Measurements from ENCODE around the gene CAMK4.

Gene CAMK4

GRCh38 chr5:111514087-111514486, 289.9 kb downstream of the CAMK4 start (continued):
- peak; percentile 60 for TF ChIP-seq PRDM6 (tag by site-specific recombination; IDR thresholded peaks at IDR 0.05)
- TF ChIP-seq ZNF223 (tag by site-specific recombination; IDR thresholded peaks at IDR 0.05): no peak
- no peak for TF ChIP-seq ZNF777 (tag by site-specific recombination; IDR thresholded peaks at IDR 0.05; ENCODE audit: borderline replicate concordance)
- TF ChIP-seq ZNF398 (tag by site-specific recombination; IDR thresholded peaks at IDR 0.05): no peak

GRCh38 chr5:111517853-111518501, 293.8 kb downstream of the CAMK4 start:
- Histone ChIP-seq H3K36me3 (ENCODE audit: control insufficient read depth in 2 of 2, insufficient read depth in 1 of 2, low read length in 2 of 2) (no peaks in the 10 kb centered on the region), H3K4me1 (ENCODE audit: control insufficient read depth, insufficient read depth, low read length) (peaks cover 13% of the 10 kb centered on the region), H3K4me3 (ENCODE audit: low read depth, low read length) (no peak overlapping the region), H3K9me3 (ENCODE audit: control insufficient read depth, insufficient read depth, low read depth, low read length) (no peaks in the 10 kb centered on the region), H3K27ac (ENCODE audit: extremely low read depth, low read depth, low read length) (no peak overlapping the region)
- POLR2A ChIA-PET: no interaction called here
- CTCF ChIA-PET: interaction anchor here (0.8 kb wide), 1 partner anchor 1862 kb away, joined by 3 read pairs; no protein-coding TSS in a partner anchor
- TF ChIP-seq ZNF391 (tag by site-specific recombination; IDR thresholded peaks at IDR 0.05; ENCODE audit: borderline replicate concordance, low read depth) (no peak), ZNF132 (tag by site-specific recombination; IDR thresholded peaks at IDR 0.05; ENCODE audit: borderline replicate concordance) (no peak), ZNF138 (tag by site-specific recombination; IDR thresholded peaks at IDR 0.05; ENCODE audit: borderline replicate concordance) (no peak), GFI1B (tag by site-specific recombination; IDR thresholded peaks at IDR 0.05) (no peak), ZNF10 (tag by site-specific recombination; IDR thresholded peaks at IDR 0.05) (no peak), ZNF274 (IDR thresholded peaks at IDR 0.05; ENCODE audit: low read length) (no peak), ZNF274 (tag by site-specific recombination; IDR thresholded peaks at IDR 0.05; ENCODE audit: borderline replicate concordance) (no peak), ZNF184 (tag by site-specific recombination; IDR thresholded peaks at IDR 0.05) (no peak), ZNF488 (tag by site-specific recombination; IDR thresholded peaks at IDR 0.05) (no peak), ZBTB21 (tag by site-specific recombination; IDR thresholded peaks at IDR 0.05) (no peak), HOXD13 (CRISPR knock-in tag; IDR thresholded peaks at IDR 0.05; ENCODE audit: borderline replicate concordance) (no peak), REST (tag by site-specific recombination; IDR thresholded peaks at IDR 0.05) (no peak), CTCF (tag by site-specific recombination; IDR thresholded peaks at IDR 0.05) (no peak), SP2 (tag by site-specific recombination; IDR thresholded peaks at IDR 0.05) (no peak), ZNF354C (tag by site-specific recombination; IDR thresholded peaks at IDR 0.05; ENCODE audit: borderline replicate concordance, low read depth) (no peak)

All from HEK293 (cell line).